ENCODE results near the gene VHLL. TPM values are rescaled to one million over a fixed set of nuclear protein-coding genes. Genes with fewer than 3 reads are reported as not detected.

VHLL gene
- total and polyA plus RNA-seq, 10 donors: not detected

DNA sequence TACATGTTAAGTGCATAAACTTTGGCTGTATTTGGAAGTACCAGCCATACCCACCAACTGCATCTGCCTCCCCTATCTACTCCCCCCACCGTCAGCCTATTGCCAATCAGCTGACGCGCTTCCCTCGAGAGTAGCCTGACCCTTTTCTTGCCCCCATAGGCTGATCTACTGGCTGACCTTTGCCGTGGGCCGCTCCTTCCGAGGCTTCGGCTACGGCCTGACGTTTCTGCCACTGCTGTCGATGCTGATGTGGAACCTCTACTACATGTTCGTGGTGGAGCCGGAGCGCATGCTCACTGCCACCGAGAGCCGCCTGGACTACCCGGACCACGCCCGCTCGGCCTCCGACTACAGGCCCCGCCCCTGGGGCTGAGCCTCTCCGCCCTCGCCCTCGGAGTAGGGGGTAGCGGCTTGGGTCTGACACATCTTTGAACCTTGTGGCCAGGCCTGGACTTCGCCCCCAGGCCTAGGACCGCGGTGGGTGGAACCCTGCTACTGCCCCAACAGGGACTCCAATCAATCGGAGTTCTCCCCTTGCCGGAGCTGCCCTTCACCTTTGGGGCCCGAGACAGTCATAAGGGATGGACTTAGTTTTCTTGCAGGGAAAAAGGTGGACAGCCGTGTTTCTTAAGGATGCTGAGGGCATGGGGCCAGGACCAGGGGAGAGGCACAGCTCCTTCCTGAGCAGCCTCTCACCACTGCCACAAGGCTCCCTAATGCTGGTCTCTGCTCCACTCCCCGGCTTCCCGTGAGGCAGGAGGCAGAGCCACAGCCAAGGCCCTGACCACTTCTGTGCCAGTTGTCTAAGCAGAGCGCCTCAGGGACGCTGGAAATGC, 7.7 kb downstream of the VHLL start:
- H3K27ac ChIP-seq: peak overlapping the region in 7 of 8 donors; percentile 45 to 80 (median 71)
- no peaks in the 10 kb centered on the region for H3K27me3 ChIP-seq (replicated peaks in 1 of 7)

GRCh38 chr1:156289857-156290256, 9.2 kb downstream of the VHLL start:
- H3K4me1 ChIP-seq: peaks cover 8 to 51% (median 25%) of the 10 kb centered on the region in 6 donors
- intact Hi-C loops (cut with DNase I; ENCODE audit: low total_unique reads): no loop called here
- peaks cover 0 to 86% (median 27%) of the 10 kb centered on the region in 6 donors for H3K36me3 ChIP-seq
- H3K9me3 ChIP-seq: no peaks in the 10 kb centered on the region
- no peak overlapping the region for H3K4me3 ChIP-seq
- no peak for DNase-seq
- TF ChIP-seq POLR2A (IDR thresholded peaks at IDR 0.05): no peak
- TF ChIP-seq CTCF (IDR thresholded peaks at IDR 0.05 in 8 of 11, conservative IDR thresholded peaks at IDR 0.05 in 3 of 11): no peak
- no peak for TF ChIP-seq POLR2AphosphoS5 (IDR thresholded peaks at IDR 0.05)
- no peaks in the 10 kb centered on the region for H3K27me3 ChIP-seq (replicated peaks in 1 of 7)
- no peak overlapping the region for H3K27ac ChIP-seq

More for the DNA sequence above, 7.7 kb downstream of the VHLL start:
- DNase-seq: peak; percentile 92
- TF ChIP-seq POLR2A (IDR thresholded peaks at IDR 0.05): peak in 1 of 3 donors; percentile 3
- peak; percentile 70 to 82 (median 79) for TF ChIP-seq POLR2AphosphoS5 (IDR thresholded peaks at IDR 0.05)
- no peak for TF ChIP-seq CTCF (IDR thresholded peaks at IDR 0.05 in 8 of 11, conservative IDR thresholded peaks at IDR 0.05 in 3 of 11)
- Histone ChIP-seq H3K36me3 (peaks cover 0 to 71% (median 17%) of the 10 kb centered on the region in 6 donors), H3K4me3 (peak overlapping the region in 7 of 8 donors; percentile 6 to 63 (median 22)), H3K9me3 (no peaks in the 10 kb centered on the region), H3K4me1 (peaks cover 10 to 58% (median 35%) of the 10 kb centered on the region in 6 donors)
- 25 to 40% (median 33%) methylated on average over 31 to 37 of the region's 37 CpGs for WGBS, 5 donors
- intact Hi-C loops (cut with DNase I; ENCODE audit: low total_unique reads): no loop called here

DNA sequence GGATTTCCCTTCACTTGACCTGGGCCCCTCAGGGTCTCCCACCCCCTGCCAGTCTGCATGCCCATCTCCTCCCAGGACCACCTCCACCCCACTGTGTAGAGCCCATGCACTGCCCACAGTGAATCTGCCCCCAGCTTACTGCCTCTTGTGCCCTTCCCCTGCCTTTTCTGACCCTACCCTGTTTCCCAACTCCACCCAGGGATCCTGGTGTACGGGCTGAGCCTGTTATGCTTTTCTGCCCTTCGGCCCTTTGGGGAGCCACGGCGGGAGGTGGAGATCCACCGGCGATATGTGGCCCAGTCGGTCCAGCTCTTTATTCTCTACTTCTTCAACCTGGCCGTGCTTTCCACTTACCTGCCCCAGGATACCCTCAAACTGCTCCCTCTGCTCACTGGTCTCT, 13.0 kb downstream of the VHLL start:
- no peak overlapping the region for H3K4me3 ChIP-seq
- WGBS, 5 donors: 89 to 98% (median 94%) methylated on average over 8 of the region's 8 CpGs
- H3K36me3 ChIP-seq: peaks cover 0 to 54% (median 22%) of the 10 kb centered on the region in 6 donors
- DNase-seq: no peak
- H3K4me1 ChIP-seq: peaks cover 15 to 46% (median 32%) of the 10 kb centered on the region in 6 donors
- intact Hi-C loops (cut with DNase I; ENCODE audit: low total_unique reads): no loop called here
- TF ChIP-seq CTCF (IDR thresholded peaks at IDR 0.05 in 8 of 11, conservative IDR thresholded peaks at IDR 0.05 in 3 of 11): no peak
- TF ChIP-seq POLR2A (IDR thresholded peaks at IDR 0.05): no peak
- TF ChIP-seq POLR2AphosphoS5 (IDR thresholded peaks at IDR 0.05): no peak
- H3K9me3 ChIP-seq: no peaks in the 10 kb centered on the region
- no peak overlapping the region for H3K27ac ChIP-seq
- H3K27me3 ChIP-seq (replicated peaks in 1 of 7): no peaks in the 10 kb centered on the region

- H3K27me3 ChIP-seq (replicated peaks in 1 of 7): no peaks in the 10 kb centered on the region
- WGBS, 5 donors: 91 to 98% (median 96%) methylated on average over 10 to 21 of the region's 21 CpGs
- intact Hi-C loops (cut with DNase I; ENCODE audit: low total_unique reads): no loop called here
- peak; percentile 73 for DNase-seq
- H3K36me3 ChIP-seq: peaks cover 0 to 53% (median 22%) of the 10 kb centered on the region in 6 donors
- H3K9me3 ChIP-seq: no peaks in the 10 kb centered on the region
- no peak overlapping the region for H3K4me3 ChIP-seq
- peaks cover 14 to 46% (median 37%) of the 10 kb centered on the region in 6 donors for H3K4me1 ChIP-seq
- no peak overlapping the region for H3K27ac ChIP-seq
- TF ChIP-seq POLR2A (IDR thresholded peaks at IDR 0.05) (no peak), POLR2AphosphoS5 (IDR thresholded peaks at IDR 0.05) (no peak), CTCF (IDR thresholded peaks at IDR 0.05 in 8 of 11, conservative IDR thresholded peaks at IDR 0.05 in 3 of 11) (no peak)
Observed at GRCh38 chr1:156285437-156285836, 13.7 kb downstream of the VHLL start.
